HL-60 (cell line): ENCODE results near the gene ANKS3.

Experiments
- DNase-seq, 2 experiments: peaks; one replicate each; pipeline ENCODE4 v3.0.0-alpha.2; 2010 to 2020; ENCODE audit warnings: low read depth in 1 of 2, low spot score in 1 of 2
- H3K27ac ChIP-seq: fragments of 250-450 bp; sonication (Bioruptor Pico); replicated peaks from 2 replicates; pipeline ENCODE4 v1.5.1; 2020; ENCODE audit warnings: mild to moderate bottlenecking, moderate library complexity
- H3K27me3 ChIP-seq: fragments of 250-450 bp; sonication (Bioruptor Pico); 2 replicates; pipeline ENCODE4 v1.5.1; 2021; ENCODE audit warnings: mild to moderate bottlenecking, moderate library complexity; ENCODE audit not compliant: insufficient read depth, poor library complexity, severe bottlenecking
- H3K4me3 ChIP-seq: replicated peaks from 2 replicates; pipeline ENCODE4 v1.5.1; 2011; ENCODE audit warnings: mild to moderate bottlenecking, control low read depth, low read length; ENCODE audit not compliant: insufficient read depth
- GABPA ChIP-seq: IDR thresholded peaks from 2 replicates; pipeline ENCODE4 v1.6.1; 2012; ENCODE audit warnings: low read depth
- POLR2AphosphoS5 ChIP-seq: IDR thresholded peaks from 2 replicates; pipeline ENCODE4 v1.6.1; 2012; ENCODE audit warnings: low read depth
- SPI1 ChIP-seq: IDR thresholded peaks from 2 replicates; pipeline ENCODE4 v1.6.1; 2012; ENCODE audit warnings: low read depth, mild to moderate bottlenecking, borderline replicate concordance
- long read RNA-seq: library from polyadenylated mRNA; unstranded; transcript quantifications from one replicate; pipeline ENCODE4 v2.0.0, GENCODE V29; 2020
- TF ChIP-seq, protein P1 (sequence below): IDR thresholded peaks from one replicate; pipeline ENCODE4 v1.5.1; 2011; ENCODE audit warnings: low read length, control low read depth, inconsistent platforms; ENCODE audit not compliant: insufficient read depth
- TF ChIP-seq, protein P2 (sequence below): IDR thresholded peaks from 2 replicates; pipeline ENCODE4 v1.6.1; 2012; ENCODE audit warnings: low read depth; ENCODE audit not compliant: insufficient replicate concordance

The ANKS3 gene, protein sequence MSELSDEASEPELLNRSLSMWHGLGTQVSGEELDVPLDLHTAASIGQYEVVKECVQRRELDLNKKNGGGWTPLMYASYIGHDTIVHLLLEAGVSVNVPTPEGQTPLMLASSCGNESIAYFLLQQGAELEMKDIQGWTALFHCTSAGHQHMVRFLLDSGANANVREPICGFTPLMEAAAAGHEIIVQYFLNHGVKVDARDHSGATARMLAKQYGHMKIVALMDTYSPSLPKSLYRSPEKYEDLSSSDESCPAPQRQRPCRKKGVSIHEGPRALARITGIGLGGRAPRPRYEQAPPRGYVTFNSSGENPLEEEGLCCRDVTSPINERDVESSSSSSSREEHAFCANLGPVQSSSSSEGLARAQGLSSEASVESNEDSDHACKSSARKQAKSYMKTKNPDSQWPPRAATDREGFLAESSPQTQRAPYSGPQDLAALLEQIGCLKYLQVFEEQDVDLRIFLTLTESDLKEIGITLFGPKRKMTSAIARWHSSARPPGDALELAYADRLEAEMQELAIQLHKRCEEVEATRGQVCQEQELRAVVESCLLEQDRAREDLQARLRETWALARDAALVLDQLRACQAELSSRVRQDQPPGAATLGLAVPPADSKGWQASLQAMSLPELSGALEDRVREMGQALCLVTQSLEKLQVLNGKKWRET
- long read RNA-seq, partial matches to known transcripts = 1 of 44 reads
- long read RNA-seq, other reads (novel, unspliced or antisense) = 41 of 44 reads

DNA sequence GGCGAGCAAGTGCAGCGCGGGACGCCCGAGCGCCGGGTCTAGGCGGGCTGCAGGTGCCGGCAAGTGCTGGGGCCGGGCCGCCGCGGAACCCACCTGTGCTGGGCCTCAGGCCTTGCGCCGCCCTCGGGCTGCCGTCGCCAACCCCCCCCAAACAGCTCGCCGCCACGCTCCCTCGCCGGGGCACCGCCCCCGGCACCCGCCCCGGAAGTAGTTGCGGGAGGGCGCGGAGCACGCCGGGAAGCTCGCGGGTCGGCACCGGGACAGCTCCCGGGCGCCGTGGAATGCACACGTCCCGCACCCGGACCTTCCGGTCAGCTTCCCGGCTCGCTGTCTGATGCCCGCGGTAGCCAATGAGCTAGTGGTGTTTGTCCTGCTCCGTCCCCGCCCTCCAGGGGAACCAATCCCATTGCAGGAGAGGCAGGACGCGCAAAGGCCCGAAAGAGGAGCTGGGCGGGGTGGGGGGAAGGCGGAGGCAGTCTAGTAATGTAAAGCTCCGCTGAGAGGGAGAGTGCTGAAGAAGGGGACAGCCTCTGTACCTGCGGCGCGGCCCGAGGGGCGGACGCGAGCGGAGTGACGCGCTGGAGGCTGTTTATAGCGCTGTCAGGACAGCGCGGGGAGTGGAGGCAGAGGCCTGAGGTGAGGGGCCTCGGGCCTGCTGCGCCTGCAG, at the start of gene ANKS3, which contains the start of gene DNAAF8:
Gene ANKS3 (minus strand): TSS at position 209 of the 667 bp plus-strand sequence. CDS start 4,122 bp downstream, outside the sequence.
Gene DNAAF8 (plus strand): TSS at position 475 of the 667 bp plus-strand sequence. CDS start 1,978 bp downstream, outside the sequence.
- TF ChIP-seq POLR2AphosphoS5 (peak; percentile 32; the same call in 1 of the 2 replicates), SPI1 (no peak), GABPA (peak; percentile 87)
- TF ChIP-seq, protein P1, sequence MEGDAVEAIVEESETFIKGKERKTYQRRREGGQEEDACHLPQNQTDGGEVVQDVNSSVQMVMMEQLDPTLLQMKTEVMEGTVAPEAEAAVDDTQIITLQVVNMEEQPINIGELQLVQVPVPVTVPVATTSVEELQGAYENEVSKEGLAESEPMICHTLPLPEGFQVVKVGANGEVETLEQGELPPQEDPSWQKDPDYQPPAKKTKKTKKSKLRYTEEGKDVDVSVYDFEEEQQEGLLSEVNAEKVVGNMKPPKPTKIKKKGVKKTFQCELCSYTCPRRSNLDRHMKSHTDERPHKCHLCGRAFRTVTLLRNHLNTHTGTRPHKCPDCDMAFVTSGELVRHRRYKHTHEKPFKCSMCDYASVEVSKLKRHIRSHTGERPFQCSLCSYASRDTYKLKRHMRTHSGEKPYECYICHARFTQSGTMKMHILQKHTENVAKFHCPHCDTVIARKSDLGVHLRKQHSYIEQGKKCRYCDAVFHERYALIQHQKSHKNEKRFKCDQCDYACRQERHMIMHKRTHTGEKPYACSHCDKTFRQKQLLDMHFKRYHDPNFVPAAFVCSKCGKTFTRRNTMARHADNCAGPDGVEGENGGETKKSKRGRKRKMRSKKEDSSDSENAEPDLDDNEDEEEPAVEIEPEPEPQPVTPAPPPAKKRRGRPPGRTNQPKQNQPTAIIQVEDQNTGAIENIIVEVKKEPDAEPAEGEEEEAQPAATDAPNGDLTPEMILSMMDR = no peak
- TF ChIP-seq, protein P2, sequence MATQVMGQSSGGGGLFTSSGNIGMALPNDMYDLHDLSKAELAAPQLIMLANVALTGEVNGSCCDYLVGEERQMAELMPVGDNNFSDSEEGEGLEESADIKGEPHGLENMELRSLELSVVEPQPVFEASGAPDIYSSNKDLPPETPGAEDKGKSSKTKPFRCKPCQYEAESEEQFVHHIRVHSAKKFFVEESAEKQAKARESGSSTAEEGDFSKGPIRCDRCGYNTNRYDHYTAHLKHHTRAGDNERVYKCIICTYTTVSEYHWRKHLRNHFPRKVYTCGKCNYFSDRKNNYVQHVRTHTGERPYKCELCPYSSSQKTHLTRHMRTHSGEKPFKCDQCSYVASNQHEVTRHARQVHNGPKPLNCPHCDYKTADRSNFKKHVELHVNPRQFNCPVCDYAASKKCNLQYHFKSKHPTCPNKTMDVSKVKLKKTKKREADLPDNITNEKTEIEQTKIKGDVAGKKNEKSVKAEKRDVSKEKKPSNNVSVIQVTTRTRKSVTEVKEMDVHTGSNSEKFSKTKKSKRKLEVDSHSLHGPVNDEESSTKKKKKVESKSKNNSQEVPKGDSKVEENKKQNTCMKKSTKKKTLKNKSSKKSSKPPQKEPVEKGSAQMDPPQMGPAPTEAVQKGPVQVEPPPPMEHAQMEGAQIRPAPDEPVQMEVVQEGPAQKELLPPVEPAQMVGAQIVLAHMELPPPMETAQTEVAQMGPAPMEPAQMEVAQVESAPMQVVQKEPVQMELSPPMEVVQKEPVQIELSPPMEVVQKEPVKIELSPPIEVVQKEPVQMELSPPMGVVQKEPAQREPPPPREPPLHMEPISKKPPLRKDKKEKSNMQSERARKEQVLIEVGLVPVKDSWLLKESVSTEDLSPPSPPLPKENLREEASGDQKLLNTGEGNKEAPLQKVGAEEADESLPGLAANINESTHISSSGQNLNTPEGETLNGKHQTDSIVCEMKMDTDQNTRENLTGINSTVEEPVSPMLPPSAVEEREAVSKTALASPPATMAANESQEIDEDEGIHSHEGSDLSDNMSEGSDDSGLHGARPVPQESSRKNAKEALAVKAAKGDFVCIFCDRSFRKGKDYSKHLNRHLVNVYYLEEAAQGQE = peak; percentile 85
- peak within 1 kb of the TSS; percentile 98 for H3K4me3 ChIP-seq
- H3K27ac ChIP-seq = peak within 1 kb of the TSS; percentile 75
- no peaks in the 10 kb centered on the region for H3K27me3 ChIP-seq
- DNase-seq = peak; percentile 94 to 95

DNA sequence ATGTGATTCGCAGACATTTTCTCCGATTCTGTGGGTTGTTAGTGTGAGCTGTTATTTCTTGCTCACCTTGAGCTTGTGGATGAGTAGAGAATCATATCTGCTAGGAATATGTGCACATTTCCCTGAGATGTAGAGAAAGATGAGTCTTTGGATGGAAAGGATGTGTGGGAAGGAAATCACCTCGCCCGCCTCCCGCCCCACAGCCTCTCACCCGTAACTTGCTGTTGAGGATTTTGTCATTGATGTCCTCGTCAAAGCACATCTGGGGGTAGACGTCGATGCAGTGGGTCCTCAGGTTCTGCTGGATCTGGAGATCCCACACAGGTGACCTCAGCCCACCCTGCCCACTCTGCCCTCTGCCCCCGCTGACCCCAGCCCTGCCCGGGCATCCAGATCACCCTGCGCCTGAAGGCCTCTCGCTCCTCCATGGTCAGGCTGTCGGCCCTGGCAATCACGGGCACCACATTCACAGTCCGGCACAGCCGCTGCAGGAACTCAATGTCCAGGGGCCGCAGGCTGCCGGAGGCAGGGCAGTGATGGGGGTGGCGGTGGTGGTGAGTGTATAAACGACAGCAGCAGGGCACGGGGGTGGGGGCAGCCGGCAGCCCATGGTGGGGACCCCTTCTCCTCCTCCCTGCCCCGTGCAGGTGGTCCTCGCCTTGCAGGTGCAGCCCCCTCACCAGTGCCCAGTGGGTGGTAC, 49.3 kb upstream of the ANKS3 start:
- Histone ChIP-seq H3K27ac (no peak overlapping the region), H3K4me3 (no peak overlapping the region), H3K27me3 (no peaks in the 10 kb centered on the region)
- no peak for DNase-seq
- TF ChIP-seq GABPA (no peak), POLR2AphosphoS5 (no peak), SPI1 (no peak)
- TF ChIP-seq, protein P1 = no peak
- TF ChIP-seq, protein P2 = no peak

DNA sequence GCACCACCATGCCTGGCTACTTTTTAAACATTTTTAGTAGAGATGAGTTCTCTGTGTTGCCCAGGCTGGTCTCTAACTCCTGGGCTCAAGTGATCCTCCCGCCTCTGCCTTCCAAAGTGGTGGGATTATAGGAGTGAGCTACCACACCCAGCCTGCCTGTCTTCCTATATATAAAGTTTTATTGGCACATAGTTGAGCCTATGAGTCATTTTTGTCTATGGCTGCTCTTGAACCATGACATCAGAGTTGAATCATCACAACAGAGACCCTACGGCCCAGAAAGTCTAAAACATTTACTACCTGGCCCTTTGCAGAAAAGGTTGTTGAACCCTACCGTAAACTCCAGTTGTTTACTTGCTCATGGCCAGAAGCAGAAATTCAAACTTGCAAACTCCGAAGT, 46.2 kb upstream of the ANKS3 start:
- TF ChIP-seq POLR2AphosphoS5 (no peak), SPI1 (no peak)
- TF ChIP-seq, protein P2 = no peak
- TF ChIP-seq, protein P1 = no peak
- no peak overlapping the region for H3K4me3 ChIP-seq
- H3K27me3 ChIP-seq = no peaks in the 10 kb centered on the region
- no peak for DNase-seq
- no peak overlapping the region for H3K27ac ChIP-seq
